H4 (cell line): Measurements from ENCODE around the gene ZBTB7C. TPM values are rescaled to one million over a fixed set of nuclear protein-coding genes. Genes with fewer than 3 reads are reported as not detected.

ENCODE experiments used
- DNase-seq: peaks from one replicate; pipeline ENCODE4 v3.0.0-alpha.2; 2015; ENCODE audit warnings: low spot score
- total RNA-seq: library from RNA; depleted of rRNA; stranded (reverse); fragments of >200 nt; shearing (Covaris generic); gene quantifications from 2 replicates; pipeline ENCODE4 v1.2.3, GENCODE V29; 2014

ZBTB7C gene
- total RNA-seq, 1 experiment from 2014 or later, result 1.1 TPM

DNA sequence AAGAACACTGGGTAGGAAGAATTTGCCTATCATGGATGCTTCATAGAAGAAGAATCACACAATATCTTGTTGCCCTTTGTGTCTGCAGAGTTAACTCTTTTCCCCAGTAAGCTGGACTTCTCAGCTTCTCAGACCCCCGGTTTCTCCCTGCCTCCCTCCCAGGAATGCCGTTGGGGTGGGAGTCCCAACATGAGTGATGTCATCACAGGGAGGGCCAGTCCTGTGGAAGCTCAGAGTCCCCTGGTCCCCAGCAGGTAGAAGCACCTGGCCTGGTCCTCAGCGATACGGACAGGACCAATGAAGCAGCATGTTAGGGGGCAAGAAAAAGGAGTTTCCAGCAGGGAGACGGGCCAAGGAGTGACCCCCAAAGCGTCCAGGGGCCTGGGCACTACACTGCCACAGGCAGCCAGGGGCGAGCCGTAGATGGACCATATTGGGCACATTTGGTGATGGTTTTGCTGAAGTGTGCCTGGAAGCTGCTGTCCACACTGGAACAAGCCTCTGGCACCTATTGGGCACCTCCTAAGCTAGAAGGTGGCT lies 242.8 kb downstream of the ZBTB7C start:
- no peak for DNase-seq

DNA sequence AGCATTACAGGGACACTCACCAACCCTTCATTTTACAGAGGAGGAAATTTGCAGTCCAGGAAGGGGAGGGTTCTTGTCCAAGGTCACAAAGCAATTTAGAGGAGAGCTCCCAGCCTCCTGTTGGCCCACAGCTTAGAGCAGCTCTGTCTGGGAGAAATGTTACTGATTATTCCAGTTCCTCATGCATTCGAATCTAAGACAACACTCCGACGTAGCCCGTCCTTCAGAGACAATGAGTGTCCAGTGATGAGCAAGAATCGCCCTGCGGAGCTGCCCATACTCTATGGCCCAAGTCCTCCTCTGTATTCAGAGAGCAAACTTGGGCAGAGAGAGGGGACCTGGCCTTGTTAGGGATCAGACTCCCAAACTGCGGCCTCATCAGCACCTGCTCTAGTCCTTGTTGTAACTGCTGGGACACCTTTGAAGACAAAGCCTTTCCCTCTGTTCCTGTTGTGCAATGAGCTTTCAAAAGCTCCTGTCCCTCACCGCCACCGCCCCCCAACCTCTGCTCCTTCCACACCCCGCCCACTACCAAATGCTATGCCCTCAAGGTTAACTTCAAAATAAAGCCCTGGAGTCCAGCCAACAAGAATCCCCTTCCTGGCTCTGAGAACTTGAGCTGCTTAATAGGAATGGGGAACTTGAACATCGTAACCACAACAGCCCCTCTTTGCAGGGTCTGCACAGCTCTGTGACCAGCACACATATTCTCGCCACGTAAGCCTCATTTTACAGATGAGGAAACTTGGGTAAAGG lies 243.9 kb downstream of the ZBTB7C start:
- DNase-seq, result no peak

DNA sequence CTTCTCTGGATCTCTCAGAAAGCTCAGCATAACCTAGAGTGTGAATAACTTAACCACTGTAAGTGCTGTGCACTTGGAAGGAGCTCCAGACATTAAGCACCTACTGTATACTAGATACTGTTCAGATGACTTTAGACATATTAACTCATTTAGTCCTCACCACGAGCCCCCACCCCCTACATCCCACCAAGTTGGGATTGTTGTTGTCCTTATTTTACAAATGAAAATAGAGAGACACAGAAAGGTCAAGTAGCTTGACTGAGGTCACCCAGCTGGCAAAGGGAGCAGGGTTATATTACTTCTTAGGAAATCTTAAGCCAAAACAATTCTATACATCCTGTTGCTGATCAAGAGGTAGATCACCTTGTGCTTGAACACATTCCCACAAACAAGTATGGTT lies 244.5 kb downstream of the ZBTB7C start:
- no peak for DNase-seq

DNA sequence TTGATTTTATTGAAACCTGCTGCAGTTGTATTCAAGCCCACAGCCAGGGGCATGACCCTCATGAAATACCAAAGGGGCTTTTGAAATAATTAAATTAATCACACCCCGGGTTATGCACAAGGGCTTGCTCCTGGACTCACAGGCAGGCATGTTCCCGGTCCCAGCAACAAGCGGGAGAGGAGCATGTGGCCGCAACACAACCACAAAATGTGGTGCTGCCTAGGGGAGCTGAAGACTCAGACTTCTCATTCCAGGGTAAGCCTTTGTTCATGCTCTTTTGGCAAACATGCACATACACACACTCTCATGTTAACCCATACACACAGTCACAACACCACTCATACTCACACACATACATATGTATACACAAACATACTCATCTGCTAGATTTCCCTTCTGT lies 245.1 kb downstream of the ZBTB7C start:
- DNase-seq, result no peak

DNA sequence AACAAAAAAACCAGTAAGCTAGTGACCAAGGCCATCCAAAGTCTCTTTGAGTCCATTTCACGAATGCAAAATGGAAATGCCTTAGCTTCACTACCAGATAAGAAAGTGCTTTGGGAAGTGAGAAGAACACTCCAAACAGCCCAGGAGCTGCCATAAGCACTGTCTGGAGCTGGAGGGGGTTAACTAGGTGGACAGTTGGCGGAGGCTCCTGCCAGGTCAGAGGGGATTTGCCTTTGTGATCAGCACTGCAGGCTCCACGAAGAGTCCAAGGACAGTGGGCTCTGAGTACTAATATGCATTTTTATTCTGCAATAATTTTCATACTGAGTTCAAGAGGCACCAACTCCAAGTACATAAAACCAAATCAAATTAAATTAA lies 245.5 kb downstream of the ZBTB7C start:
- no peak for DNase-seq

DNA sequence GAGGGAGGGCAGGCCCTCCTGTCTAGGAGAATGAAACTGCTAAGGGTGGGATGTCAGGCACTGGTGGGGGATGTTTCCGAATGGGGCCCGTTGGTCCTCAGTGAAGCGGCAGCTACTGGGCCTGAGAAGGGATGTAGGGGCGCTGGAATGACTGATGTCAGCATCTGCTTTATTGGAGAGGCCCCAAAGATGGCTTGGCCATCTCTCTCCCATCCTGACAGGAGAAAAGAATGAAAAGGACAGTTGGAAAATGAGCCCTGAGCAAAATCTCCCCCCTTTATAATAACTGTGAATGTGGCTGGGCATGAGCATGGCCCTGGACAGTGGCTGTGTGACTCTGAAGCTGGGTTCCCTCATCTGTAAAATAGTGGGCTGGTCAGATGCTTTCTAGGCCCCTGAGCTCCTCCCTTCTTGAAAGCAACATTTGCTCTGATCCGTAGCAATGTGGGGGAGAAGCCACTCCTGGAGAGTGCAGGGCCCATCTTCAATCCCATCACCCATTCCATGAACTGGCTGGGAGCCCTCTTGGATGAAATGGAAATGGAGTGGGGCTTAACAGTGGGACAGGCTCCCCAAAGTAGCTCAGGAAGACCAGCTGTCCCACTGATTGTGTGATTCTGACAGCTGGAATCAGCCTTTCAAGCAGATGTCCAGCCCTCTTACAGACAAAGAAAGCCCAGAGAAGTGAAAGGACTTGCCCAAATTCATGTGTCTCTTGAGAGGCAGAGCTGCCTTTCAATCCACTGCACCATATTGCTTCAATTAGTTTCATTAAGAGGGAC lies 246.0 kb downstream of the ZBTB7C start:
- no peak for DNase-seq

DNA sequence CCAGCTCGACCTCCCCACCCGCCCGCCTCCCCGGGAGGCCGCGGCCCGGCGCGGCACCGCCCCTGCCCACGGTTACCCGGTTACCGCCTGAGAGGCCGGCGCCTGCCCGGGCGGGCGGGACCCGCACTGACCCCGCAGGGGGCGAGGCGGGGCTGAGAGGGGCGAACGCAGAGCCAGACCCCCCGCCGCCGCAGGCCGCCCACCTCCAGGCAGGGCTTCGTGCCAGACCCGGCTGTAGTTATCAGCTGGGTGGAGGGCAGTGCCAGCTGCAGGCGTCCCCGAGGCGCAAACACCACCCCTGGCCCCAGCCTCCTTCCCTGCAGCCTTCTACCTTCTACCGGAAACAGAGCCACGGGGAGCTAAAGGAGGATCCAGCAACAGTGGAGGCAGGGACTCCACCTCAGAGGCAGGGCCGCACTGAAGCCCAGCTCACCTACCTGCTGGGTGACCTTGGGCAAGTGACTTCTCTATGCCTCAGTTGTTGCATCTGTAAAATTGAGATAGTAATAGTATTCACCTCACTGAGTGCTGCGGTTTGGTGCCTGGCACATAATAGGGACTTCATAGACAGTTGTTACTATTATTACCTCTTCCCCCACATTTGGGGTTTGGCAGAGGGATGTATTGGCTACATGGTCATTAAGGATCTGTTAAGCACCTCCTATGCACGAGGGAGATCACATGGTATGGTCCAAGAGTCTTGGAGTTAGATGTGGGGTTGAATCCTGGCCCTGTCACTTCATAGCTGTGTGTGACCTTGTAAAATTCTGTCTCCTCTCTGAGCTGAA lies 247.1 kb downstream of the ZBTB7C start:
- peak; percentile 54 for DNase-seq

DNA sequence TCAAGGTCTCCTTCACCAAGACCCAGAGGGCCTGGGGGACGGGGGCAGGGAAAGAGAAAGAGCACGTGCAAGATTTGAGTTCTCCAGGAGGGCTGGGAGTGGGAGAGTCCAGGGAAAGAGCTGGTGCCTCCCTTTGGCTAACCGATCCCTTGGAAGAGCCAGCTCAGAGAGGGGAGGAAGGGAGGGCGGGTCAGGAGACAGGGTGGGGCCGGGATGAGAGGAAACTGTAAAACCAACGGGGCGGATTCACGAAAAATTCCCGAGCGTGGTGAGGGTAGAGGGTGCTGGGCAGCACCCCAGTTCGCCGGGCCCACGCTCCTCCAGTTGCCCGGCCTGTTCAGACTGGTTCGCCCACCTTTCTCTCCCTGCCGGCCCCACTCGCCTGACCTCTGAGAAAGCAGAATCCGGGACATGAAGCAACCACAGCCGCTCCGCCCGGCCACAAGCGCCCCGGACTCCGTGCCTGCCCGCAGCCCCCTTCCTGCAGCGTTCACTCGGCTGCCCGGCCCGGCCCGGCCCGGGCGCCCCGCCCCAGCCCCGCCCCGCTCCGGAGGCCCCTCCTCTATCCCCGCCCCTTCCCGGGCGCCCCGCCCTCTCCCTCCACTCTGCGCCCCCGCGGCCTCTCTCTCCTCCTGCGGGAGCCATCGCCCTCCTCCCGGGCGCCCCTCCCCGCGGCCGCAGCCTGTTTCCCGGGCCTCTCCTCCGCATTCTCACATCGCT lies 247.8 kb downstream of the ZBTB7C start:
- peak; percentile 76 for DNase-seq

DNA sequence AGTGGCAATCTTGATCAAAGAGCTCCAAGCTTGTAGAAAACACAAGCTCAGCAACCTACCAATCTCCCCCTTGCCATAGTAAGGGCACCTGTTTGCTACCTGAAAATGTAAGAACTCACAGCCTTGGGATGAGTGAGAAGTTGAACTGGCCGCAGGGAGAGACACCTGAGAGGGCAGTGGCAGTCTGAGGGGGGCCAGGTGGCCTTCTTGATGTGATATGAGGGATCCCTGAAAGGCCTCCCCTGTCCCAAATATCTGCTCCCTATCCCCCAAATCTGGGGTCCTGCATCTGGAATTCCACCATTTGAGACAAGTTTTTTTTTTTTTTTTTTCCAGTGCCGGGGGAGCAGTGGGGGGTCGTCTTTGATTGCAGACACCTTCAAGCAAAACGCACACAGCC lies 248.6 kb downstream of the ZBTB7C start:
- no peak for DNase-seq

DNA sequence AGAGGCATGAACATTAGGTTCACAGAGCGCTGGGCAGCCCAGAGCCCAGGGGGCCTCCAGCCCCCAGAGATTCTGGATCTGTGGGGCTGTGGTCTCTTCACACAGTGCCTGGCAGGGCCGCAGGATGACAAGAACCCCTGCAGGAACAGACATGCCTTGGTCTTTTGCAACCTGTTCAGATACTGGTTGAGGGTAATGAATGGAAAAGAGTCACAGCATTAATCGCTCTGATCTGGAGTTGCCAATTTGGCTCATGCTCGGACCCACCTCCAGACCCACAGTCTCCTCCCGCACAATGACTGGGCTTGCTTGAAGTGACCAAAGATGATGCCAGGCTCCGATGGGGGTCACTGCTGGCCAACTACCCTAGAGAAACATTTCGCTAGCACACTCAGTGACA lies 249.4 kb downstream of the ZBTB7C start:
- no peak for DNase-seq

DNA sequence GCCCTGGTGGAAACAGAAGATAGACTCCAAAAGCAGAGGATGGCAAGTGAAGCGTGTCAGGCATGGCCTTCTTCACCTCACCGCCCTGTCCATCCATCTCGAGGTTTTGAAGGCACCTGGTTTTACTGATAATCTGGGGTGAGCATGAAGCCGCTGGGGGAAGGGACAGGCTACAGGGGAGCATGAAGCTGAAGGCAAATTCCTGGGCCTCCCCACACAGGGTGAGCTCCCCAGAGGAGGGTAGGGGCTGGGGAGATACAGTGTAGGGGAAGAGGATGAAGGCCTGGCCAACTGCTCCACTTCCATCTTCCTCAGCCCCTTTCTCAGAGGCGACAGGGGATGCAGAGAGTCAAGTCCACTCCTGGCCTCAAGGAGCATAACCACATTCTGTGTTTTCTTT lies 250.5 kb downstream of the ZBTB7C start:
- no peak for DNase-seq

DNA sequence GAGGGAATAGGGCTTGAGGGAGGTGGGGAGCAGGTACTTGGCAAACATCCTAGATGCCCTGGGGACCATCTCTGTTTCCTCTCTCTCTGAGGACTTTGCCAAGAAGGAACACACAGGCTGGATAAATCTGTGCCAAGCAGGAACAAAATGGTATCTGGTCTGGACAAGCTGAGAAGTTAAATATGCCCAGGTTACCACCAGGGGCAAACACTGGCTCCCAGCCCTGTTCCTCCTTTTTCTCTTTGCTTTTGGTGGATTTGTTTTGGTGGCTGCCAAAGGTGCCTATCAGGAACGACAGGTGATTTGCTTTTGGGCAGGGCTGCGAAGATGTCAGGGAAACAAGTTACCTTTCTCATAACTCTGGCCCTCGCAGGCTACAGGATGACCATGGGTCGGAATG lies 251.2 kb downstream of the ZBTB7C start:
- no peak for DNase-seq

DNA sequence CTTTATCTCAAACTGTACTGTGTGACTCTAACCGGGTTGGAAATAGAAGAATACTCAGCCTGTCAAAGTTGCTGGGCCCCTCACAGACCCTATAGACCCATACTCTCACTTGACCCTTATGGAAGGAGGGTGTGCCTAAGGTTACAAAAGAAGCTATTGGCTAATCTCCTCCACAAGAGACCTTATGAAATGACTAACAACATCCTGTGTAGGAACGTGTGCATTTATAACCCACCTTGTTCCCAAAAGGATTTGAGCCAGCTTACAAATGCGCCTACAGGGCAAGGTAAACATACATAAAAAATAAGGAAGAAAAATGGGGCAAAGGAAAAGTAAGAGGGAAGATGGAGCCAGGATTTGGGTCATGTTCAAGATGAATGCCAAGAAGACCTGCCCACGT lies 253.3 kb downstream of the ZBTB7C start:
- no peak for DNase-seq

DNA sequence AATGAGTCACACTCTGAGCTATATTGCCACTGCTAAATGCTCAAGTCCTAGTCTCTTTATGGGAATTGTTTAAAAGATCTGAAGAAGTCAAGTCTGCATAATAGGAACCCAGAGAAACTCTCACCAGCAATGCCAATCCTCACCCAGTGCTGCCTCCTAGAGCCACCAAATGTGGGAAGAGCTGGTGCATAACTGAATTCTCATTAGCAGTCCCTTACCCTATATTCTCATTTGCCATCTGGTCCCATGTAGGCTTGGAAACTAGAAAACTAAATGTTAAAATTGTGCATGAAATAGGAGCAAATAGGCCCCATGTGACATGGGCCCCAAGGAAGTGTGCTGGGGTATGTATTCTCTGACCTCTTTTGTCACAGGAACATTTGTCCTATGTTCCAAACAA lies 254.4 kb downstream of the ZBTB7C start:
- DNase-seq, result no peak

DNA sequence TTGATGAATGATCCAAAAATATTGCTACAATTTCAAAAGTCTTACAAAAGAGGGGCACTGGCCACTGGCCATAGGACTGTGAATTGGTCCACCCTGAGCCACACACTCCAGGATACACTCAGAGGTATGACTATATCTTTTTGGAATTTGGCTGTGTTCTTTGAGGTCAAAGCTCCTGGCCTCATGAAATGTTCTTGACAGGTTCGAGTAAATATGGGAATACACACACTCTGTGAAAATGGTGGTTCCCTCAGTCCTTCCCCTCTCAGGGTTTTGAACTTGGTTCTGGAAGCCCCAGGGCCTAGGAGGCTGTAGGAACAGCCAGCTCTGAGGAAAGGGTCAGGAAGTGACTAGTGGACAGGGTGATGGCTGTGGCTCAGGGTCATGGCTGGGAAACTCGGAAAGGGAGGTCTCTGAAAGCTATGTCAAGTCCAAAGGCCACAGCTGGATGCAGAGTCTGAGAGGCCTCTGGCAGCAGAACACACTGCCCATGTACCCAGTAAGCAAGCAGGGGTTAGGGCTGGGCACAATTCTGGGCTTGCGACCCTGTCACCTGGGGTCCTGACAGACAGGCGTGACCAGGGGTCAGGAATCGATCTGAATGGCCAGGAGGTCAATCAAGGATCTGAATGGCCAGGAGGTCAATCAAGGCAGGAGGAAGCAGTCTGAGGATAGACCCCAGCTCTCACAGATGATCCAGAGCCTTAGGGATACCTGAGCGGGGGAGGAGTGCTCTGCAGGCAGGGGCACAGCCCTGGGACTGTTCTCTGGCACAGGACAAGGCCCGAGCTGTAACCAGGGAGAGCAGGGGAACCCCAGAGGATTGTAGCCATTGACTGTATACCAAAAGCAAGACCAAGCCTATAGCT lies 255.3 kb downstream of the ZBTB7C start:
- DNase-seq, result peak; percentile 48

DNA sequence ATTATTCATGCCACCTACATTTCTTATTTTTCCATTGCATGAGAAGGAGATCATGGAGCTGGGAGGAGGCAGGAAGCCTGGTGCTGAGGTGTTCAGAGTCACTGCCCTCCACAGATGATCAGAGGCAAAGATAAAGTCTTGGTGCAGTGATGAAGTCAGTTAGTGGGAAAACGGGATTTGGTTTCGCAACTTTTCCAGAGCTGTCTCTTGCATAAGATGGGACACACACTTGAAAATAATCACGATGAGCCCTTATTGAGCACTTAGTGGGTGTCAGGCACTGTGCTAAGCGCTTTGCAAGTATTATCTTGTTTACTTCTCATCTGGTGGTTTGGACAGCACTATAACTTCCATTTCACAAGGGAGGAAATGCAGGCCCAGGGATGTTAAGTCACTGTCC lies 256.6 kb downstream of the ZBTB7C start:
- peak; percentile 52 for DNase-seq

DNA sequence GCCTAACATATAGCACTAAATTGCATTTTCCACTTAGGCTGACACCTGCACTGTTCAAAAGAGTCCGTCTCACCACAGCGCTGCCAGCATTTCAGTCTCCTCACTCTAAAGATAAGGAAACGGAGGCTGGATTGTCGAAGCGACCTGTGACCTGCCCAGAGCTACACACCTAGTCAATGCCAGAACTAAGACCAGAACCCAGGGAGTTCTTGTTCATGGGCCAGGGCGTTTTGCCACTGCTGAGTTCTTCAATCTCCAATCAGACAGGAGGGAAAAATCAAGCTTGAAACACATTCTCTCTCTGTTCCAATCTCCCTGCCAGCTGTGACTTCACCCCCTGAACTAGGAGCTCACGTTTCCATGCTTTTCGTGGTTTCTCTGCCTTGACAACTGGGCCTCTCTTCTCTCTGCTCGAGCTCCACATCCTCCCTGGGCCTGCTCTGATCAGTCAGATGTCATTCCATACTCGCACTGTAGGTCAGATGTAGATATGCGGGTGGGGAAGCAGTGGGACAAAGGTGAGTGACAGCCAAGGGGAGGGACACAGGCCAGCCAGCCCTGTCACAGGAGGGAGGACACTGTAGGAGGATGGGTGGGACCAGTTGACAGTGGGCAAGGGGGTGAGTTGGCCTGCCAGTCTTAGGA lies 257.6 kb downstream of the ZBTB7C start:
- no peak for DNase-seq

DNA sequence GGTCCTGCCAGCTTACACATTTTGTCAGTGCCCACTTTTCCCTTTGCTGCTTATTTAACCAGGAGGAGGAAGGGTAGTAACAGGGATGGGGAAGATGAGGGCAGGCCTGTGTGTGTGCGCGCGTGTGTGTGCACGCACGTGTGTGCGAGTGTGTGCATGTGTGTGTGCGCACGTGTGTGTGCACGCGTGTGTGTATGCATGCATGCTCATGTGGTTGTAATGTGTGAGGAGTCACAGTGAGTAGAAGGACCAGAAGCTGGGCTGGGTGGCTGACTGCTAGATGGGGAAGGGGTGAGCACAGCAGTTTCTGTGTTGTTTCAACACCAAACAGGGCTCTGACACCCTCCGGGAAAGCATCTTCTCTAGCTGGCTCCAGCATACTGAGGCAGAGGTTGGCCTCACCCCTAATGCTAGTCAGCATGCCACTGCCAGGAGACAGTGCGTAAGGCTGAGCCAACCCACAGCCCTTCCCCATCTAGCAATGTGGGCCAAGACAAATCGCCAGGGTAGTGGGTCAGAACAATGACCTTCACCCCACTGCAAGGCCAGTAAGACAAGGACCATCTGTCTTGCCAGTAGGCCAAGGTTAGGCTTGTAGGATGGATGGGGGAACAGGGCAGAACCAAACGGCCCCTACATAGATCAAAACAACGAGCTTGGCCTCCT lies 260.0 kb downstream of the ZBTB7C start:
- no peak for DNase-seq

DNA sequence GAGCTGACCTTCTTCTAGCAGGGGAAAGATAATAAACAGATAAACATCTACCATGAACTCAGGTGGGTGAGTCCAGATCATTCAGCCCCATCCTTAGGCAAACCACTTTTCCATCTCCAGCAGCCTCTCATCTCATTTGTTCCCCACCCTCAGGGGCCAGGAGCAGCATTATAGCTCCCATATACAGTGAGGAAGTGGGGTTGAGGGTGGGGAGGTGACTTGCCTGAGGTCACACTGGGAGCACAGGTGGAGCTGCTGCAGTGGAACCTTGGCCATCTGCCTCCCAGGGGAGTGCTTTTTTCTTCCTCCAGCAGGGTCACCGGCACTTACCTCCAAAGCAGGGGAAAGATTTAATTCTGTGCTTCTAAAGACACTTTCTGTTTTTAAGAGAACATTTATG lies 266.2 kb downstream of the ZBTB7C start:
- no peak for DNase-seq

DNA sequence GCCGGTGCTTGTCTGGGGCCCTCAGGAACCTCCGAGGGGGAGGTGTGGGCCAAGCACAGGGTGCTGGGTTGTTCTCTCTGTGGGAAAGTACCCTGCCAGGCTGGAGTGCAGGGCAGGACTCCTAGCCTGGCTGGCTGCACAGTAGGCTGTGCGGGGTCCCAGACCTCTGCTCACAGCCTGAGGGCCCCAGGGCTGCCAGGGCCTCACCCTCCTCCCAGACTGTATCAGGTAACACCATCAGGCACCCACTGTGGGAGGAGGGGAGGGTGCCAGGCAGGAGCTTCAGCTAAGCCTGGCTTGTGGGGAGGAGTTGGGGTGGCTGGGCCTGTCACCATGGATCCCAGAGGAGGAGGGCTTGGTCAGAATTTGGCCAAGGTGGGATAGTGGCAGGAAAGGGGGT lies 266.8 kb downstream of the ZBTB7C start:
- no peak for DNase-seq
